ENCODE data around the gene UTS2R.

The UTS2R gene
- long read RNA-seq = 0 reads

- H3K27ac ChIP-seq (replicated peaks) = no peak within 1 kb of the TSS
- H3K27me3 ChIP-seq (ENCODE audit: insufficient read depth, poor library complexity, severe bottlenecking) = peaks cover 42% of the 10 kb centered on the region
- TF ChIP-seq REST (IDR thresholded peaks at IDR 0.05; ENCODE audit: insufficient replicate concordance, low read depth) = no peak
- no peak for TF ChIP-seq SPI1 (IDR thresholded peaks at IDR 0.05; ENCODE audit: borderline replicate concordance, low read depth)
- no peak for TF ChIP-seq GABPA (IDR thresholded peaks at IDR 0.05; ENCODE audit: low read depth)
- TF ChIP-seq, protein P1, sequence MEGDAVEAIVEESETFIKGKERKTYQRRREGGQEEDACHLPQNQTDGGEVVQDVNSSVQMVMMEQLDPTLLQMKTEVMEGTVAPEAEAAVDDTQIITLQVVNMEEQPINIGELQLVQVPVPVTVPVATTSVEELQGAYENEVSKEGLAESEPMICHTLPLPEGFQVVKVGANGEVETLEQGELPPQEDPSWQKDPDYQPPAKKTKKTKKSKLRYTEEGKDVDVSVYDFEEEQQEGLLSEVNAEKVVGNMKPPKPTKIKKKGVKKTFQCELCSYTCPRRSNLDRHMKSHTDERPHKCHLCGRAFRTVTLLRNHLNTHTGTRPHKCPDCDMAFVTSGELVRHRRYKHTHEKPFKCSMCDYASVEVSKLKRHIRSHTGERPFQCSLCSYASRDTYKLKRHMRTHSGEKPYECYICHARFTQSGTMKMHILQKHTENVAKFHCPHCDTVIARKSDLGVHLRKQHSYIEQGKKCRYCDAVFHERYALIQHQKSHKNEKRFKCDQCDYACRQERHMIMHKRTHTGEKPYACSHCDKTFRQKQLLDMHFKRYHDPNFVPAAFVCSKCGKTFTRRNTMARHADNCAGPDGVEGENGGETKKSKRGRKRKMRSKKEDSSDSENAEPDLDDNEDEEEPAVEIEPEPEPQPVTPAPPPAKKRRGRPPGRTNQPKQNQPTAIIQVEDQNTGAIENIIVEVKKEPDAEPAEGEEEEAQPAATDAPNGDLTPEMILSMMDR (IDR thresholded peaks at IDR 0.05; ENCODE audit: insufficient read depth, low read length) = no peak
- no peak for DNase-seq (ENCODE audit: low read depth in 1 of 2, low spot score in 1 of 2)
- H3K4me3 ChIP-seq (replicated peaks; ENCODE audit: insufficient read depth, low read length) = no peak within 1 kb of the TSS
These were observed at the start of gene UTS2R for GRCh38 chr17:82371333-82372248. Gene UTS2R, plus strand, starts transcription at chr17:82371765. Its CDS starts 2,560 bp downstream, at chr17:82374325.

GRCh38 chr17:82321947-82322466, 49.6 kb upstream of the UTS2R start:
- Histone ChIP-seq H3K27me3 (ENCODE audit: insufficient read depth, poor library complexity, severe bottlenecking) (peaks cover 13% of the 10 kb centered on the region), H3K27ac (replicated peaks) (no peak overlapping the region), H3K4me3 (replicated peaks; ENCODE audit: insufficient read depth, low read length) (no peak overlapping the region)
- no peak for DNase-seq (ENCODE audit: low read depth in 1 of 2, low spot score in 1 of 2)
- TF ChIP-seq GABPA (IDR thresholded peaks at IDR 0.05; ENCODE audit: low read depth) (no peak), REST (IDR thresholded peaks at IDR 0.05; ENCODE audit: insufficient replicate concordance, low read depth) (no peak), POLR2AphosphoS5 (IDR thresholded peaks at IDR 0.05; ENCODE audit: low read depth) (no peak), SPI1 (IDR thresholded peaks at IDR 0.05; ENCODE audit: borderline replicate concordance, low read depth) (no peak)
- TF ChIP-seq, protein P1 (IDR thresholded peaks at IDR 0.05; ENCODE audit: insufficient read depth, low read length) = no peak

DNA sequence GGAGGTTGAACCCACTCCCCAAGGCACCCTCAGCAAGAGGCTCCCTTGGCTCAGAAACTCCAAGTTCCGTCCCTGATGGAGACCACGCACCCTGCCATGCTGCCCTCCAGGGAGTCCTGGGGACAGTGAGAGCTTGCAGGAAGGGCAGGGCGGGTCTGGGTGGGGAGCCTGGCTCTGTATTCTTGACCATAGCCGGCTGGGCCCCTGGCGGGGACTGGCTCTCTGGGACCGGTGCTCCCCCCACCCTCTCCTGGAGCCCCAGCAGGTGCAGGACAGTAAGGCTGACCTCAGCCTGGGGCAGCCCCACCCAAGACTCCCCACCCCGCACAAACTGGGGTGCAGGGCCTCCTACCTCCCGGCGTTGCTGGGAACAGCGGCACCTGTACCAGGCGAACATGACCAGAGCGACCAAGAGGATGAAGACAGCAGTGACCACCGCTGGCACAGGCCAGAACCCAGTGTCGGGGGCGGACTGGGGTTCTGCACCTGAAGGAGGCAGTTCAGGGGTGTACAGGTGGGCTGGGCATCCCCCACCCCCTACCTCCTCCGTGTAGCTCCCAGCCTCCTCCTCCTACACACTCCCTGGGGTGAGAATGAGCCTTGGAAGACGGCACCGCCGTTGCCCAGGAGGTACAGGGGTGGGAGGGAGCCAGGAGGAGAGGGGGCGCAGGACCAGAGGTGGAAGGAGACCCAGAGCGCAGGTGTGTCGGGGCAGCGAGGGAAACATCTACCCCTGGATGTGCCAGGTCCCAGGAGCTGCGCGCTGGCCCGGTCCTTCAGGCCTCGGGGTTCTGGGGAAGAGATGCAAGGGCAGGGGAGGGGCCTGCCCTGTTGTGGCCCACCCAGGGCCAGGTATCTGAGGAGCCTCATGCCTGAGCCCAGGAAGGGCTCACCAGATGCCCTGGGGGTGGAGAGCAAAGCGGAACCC, 48.8 kb upstream of the UTS2R start:
- DNase-seq (ENCODE audit: low read depth in 1 of 2, low spot score in 1 of 2) = no peak
- peaks cover 13% of the 10 kb centered on the region for H3K27me3 ChIP-seq (ENCODE audit: insufficient read depth, poor library complexity, severe bottlenecking)
- no peak overlapping the region for H3K27ac ChIP-seq (replicated peaks)
- TF ChIP-seq REST (IDR thresholded peaks at IDR 0.05; ENCODE audit: insufficient replicate concordance, low read depth) (no peak), POLR2AphosphoS5 (IDR thresholded peaks at IDR 0.05; ENCODE audit: low read depth) (no peak), SPI1 (IDR thresholded peaks at IDR 0.05; ENCODE audit: borderline replicate concordance, low read depth) (no peak), GABPA (IDR thresholded peaks at IDR 0.05; ENCODE audit: low read depth) (no peak)
- TF ChIP-seq, protein P1 (IDR thresholded peaks at IDR 0.05; ENCODE audit: insufficient read depth, low read length) = no peak
- H3K4me3 ChIP-seq (replicated peaks; ENCODE audit: insufficient read depth, low read length) = no peak overlapping the region

All from HL-60 (cell line).